Retinal pigment epithelial cell (primary cell): ENCODE data around the gene SLC9C1.

Experiments used
- DNase-seq: peaks from one replicate; pipeline ENCODE4 v3.0.0-alpha.2; 2010; ENCODE audit warnings: low read depth
- H3K4me3 ChIP-seq: 2 replicates; pipeline ENCODE4 v1.5.1; 2011; ENCODE audit warnings: mild to moderate bottlenecking, low read length, control low read depth, moderate library complexity
- CTCF ChIP-seq: conservative IDR thresholded peaks from 2 replicates; pipeline ENCODE4 v1.5.1; 2011; ENCODE audit warnings: low read depth, low read length, control low read depth, inconsistent platforms

The SLC9C1 gene

GRCh38 chr3:112298781-112299180 lies 4.8 kb upstream of the SLC9C1 start:
- no peak for DNase-seq
- no peak overlapping the region for H3K4me3 ChIP-seq
- no peak for TF ChIP-seq CTCF

GRCh38 chr3:112297714-112298113 lies 3.7 kb upstream of the SLC9C1 start:
- no peak for DNase-seq
- H3K4me3 ChIP-seq: no peak overlapping the region
- TF ChIP-seq CTCF: no peak

GRCh38 chr3:112289011-112289410 lies 5.0 kb downstream of the SLC9C1 start:
- no peak overlapping the region for H3K4me3 ChIP-seq
- DNase-seq: no peak
- TF ChIP-seq CTCF: no peak

GRCh38 chr3:112280266-112280665 lies 13.8 kb downstream of the SLC9C1 start:
- no peak overlapping the region for H3K4me3 ChIP-seq
- no peak for TF ChIP-seq CTCF
- no peak for DNase-seq

- DNase-seq: no peak
- H3K4me3 ChIP-seq: no peak overlapping the region
- no peak for TF ChIP-seq CTCF
Measured at GRCh38 chr3:112273536-112273935, 20.5 kb downstream of the SLC9C1 start.

GRCh38 chr3:112261742-112262141 lies 32.3 kb downstream of the SLC9C1 start:
- TF ChIP-seq CTCF: no peak
- no peak overlapping the region for H3K4me3 ChIP-seq
- DNase-seq: no peak

GRCh38 chr3:112260563-112260962 lies 33.5 kb downstream of the SLC9C1 start:
- no peak for DNase-seq
- H3K4me3 ChIP-seq: no peak overlapping the region
- TF ChIP-seq CTCF: no peak
